ENCODE results near the gene VPS13C. TPM values are rescaled to one million over a fixed set of nuclear protein-coding genes. Genes with fewer than 3 reads are reported as not detected.

The VPS13C gene
- total RNA-seq, 1 donor from 2014 or later = 73.8 TPM

GRCh38 chr15:61869656-61870055 lies 190.6 kb downstream of the VPS13C start:
- intact Hi-C loops (cut with micrococcal nuclease) = loop anchor here (10.0 kb wide), 1 partner anchor 385 kb away; no protein-coding TSS in a partner anchor

GRCh38 chr15:61861962-61862361 lies 198.3 kb downstream of the VPS13C start:
- intact Hi-C loops (cut with micrococcal nuclease) = no loop called here

GRCh38 chr15:61857169-61857829 lies 202.9 kb downstream of the VPS13C start:
- intact Hi-C loops (cut with micrococcal nuclease) = no loop called here

GRCh38 chr15:61856295-61856694 lies 204.0 kb downstream of the VPS13C start:
- intact Hi-C loops (cut with micrococcal nuclease) = no loop called here

- intact Hi-C loops (cut with micrococcal nuclease) = no loop called here
Observed at GRCh38 chr15:61853195-61853594, 207.1 kb downstream of the VPS13C start.

GRCh38 chr15:61851955-61852354 lies 208.3 kb downstream of the VPS13C start:
- intact Hi-C loops (cut with micrococcal nuclease) = no loop called here

GRCh38 chr15:61849447-61849846 lies 210.8 kb downstream of the VPS13C start:
- intact Hi-C loops (cut with micrococcal nuclease) = no loop called here

GRCh38 chr15:61841466-61841865 lies 218.8 kb downstream of the VPS13C start:
- intact Hi-C loops (cut with micrococcal nuclease) = no loop called here

- intact Hi-C loops (cut with micrococcal nuclease) = no loop called here
Observed at GRCh38 chr15:61840090-61840489, 220.2 kb downstream of the VPS13C start.

GRCh38 chr15:61839546-61839945 lies 220.7 kb downstream of the VPS13C start:
- intact Hi-C loops (cut with micrococcal nuclease) = no loop called here

GRCh38 chr15:61835496-61836106 lies 224.6 kb downstream of the VPS13C start:
- intact Hi-C loops (cut with micrococcal nuclease) = loop anchor here (2.0 kb wide), 2 partner anchors 669 to 1251 kb away; no protein-coding TSS in a partner anchor

GRCh38 chr15:61835029-61835428 lies 225.2 kb downstream of the VPS13C start:
- intact Hi-C loops (cut with micrococcal nuclease) = loop anchor here (2.0 kb wide), 2 partner anchors 668 to 1250 kb away; no protein-coding TSS in a partner anchor

- intact Hi-C loops (cut with micrococcal nuclease) = loop anchor here (2.0 kb wide), 2 partner anchors 667 to 1249 kb away; no protein-coding TSS in a partner anchor
Observed at GRCh38 chr15:61834076-61834697, 226.1 kb downstream of the VPS13C start.

- intact Hi-C loops (cut with micrococcal nuclease) = no loop called here
Observed at GRCh38 chr15:61832223-61832622, 228.0 kb downstream of the VPS13C start.

- intact Hi-C loops (cut with micrococcal nuclease) = no loop called here
Observed at GRCh38 chr15:61831505-61831921, 228.7 kb downstream of the VPS13C start.

- intact Hi-C loops (cut with micrococcal nuclease) = no loop called here
Observed at GRCh38 chr15:61830536-61831330, 229.5 kb downstream of the VPS13C start.

- intact Hi-C loops (cut with micrococcal nuclease) = no loop called here
Observed at GRCh38 chr15:61829514-61829889, 230.7 kb downstream of the VPS13C start.

GRCh38 chr15:61828860-61829513 lies 231.3 kb downstream of the VPS13C start:
- intact Hi-C loops (cut with micrococcal nuclease) = no loop called here

- intact Hi-C loops (cut with micrococcal nuclease) = no loop called here
Observed at GRCh38 chr15:61828008-61828407, 232.2 kb downstream of the VPS13C start.

- intact Hi-C loops (cut with micrococcal nuclease) = no loop called here
Observed at GRCh38 chr15:61827131-61827530, 233.1 kb downstream of the VPS13C start.

- intact Hi-C loops (cut with micrococcal nuclease) = no loop called here
Observed at GRCh38 chr15:61824291-61824690, 236.0 kb downstream of the VPS13C start.

Measured in T-helper 2 cell treated with Interferon-gamma antibody and Interleukin-4, amounts not matched to agents 100 ng/mL and 5 ng/mL, for 36 hours (primary cell).